AG10803 (cell line): Measurements from ENCODE around the gene NLRP11.

Experiments used
- DNase-seq: peaks from one replicate; pipeline ENCODE4 v3.0.0; 2010; ENCODE audit warnings: low read depth
- H3K4me3 ChIP-seq: 2 replicates; pipeline ENCODE4 v1.5.1; 2011; ENCODE audit warnings: mild to moderate bottlenecking, low read length, control low read depth
- TF ChIP-seq, protein P1 (sequence below): conservative IDR thresholded peaks from 2 replicates; pipeline ENCODE4 v1.5.1; 2011; ENCODE audit warnings: mild to moderate bottlenecking, low read length, control low read depth, inconsistent platforms

The NLRP11 gene

DNA sequence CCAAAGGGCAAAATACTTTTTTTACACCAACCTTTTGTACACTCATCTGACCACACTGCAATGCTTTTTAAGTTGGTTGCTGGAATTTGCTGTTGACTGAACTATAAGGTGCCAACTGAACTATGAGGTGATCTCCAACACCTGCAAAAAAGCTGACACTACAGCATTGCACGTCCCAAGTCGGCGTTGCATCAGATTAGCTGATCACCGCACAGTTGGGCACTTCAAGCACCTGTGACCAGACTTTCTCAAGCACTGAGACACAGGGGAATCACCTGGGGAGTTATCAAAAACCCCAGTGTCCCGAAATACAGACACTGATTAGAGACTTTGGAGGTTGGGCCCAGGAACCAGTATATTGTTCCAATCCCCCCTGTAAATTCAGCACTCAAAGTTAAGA is 1.1 kb downstream of the NLRP11 start:
- TF ChIP-seq, protein P1, sequence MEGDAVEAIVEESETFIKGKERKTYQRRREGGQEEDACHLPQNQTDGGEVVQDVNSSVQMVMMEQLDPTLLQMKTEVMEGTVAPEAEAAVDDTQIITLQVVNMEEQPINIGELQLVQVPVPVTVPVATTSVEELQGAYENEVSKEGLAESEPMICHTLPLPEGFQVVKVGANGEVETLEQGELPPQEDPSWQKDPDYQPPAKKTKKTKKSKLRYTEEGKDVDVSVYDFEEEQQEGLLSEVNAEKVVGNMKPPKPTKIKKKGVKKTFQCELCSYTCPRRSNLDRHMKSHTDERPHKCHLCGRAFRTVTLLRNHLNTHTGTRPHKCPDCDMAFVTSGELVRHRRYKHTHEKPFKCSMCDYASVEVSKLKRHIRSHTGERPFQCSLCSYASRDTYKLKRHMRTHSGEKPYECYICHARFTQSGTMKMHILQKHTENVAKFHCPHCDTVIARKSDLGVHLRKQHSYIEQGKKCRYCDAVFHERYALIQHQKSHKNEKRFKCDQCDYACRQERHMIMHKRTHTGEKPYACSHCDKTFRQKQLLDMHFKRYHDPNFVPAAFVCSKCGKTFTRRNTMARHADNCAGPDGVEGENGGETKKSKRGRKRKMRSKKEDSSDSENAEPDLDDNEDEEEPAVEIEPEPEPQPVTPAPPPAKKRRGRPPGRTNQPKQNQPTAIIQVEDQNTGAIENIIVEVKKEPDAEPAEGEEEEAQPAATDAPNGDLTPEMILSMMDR, result no peak
- no peak for DNase-seq
- H3K4me3 ChIP-seq, result no peak overlapping the region

DNA sequence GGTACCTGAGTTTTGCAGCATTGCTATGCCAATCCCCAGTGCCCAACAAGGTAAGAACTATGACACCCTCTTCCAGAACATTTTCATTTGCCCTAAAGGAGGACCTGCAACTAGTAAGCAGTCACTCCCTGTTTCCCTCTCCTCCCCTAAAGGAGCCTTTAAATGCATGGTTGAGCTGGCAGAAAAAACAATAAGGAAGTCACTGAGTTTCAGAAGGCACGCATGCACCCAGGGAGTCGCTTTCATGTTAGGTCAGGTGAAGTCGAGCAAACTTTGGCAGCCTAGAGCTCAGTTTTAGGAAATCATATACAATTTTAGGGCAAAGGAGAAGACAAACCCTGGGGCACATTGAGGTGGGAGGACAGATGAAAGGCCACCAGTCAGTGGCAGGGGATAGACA is 11.8 kb downstream of the NLRP11 start:
- H3K4me3 ChIP-seq, result no peak overlapping the region
- no peak for DNase-seq
- TF ChIP-seq, protein P1, result no peak

DNA sequence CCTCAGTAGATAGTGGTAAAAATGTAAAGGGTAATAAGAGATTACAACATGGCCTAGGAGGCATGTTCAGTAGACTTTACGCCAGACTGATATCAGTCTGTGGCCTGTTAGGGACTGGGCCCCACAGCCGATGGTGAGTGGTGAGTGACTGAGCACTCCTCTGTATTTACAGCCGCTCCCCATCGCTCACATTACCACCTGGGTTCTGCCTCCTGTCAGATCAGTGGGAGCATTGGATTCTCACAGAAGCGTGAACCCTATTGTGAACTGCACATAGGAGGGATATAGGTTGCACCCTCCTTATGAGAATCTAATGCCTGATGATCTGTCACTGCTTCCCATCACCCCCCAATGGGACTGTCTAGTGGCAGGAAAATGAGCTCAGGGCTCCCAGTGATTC is 17.9 kb downstream of the NLRP11 start:
- DNase-seq, result no peak
- H3K4me3 ChIP-seq, result no peak overlapping the region
- TF ChIP-seq, protein P1, result no peak

DNA sequence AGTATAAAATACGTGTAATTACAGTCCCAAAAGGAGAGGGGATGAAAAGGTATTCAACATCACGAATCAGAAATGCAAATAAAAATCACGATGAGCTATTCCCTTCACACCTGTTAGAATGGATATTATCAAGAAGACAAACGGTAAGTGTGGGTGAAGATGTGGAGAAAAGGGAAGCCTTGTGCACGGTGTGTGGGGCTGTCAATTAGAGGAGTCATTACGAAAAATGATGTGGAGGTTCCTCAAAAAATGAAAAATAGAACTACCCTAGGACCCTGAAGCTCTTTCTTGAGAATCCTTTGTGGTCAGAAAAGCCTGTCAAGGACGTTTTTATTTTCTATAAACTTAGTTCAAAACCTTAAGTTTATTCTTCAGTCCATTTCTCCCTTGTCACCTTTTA is 19.4 kb downstream of the NLRP11 start:
- TF ChIP-seq, protein P1, result no peak
- no peak overlapping the region for H3K4me3 ChIP-seq

DNA sequence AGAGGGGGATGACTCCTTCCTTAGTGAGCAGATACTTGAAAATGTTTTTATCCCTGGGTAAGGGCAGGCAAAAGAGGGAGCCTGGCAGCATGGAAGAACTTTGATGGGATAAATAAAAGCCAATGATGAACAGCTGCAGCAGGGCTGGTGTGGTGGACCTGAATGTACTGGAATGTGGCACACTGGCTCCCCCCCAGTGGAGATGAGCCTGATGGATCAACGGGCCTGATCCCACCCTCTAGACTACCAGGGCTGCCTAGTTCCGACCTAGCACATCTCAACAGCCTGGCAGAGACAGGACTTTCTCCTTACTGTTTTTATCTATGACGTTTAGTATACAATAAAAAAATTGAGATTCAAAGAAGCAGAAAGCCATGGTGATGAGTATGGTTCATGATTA is 20.5 kb downstream of the NLRP11 start:
- TF ChIP-seq, protein P1, result no peak
- DNase-seq, result no peak
- no peak overlapping the region for H3K4me3 ChIP-seq

More for the DNA sequence above, 19.4 kb downstream of the NLRP11 start:
- no peak for DNase-seq

DNA sequence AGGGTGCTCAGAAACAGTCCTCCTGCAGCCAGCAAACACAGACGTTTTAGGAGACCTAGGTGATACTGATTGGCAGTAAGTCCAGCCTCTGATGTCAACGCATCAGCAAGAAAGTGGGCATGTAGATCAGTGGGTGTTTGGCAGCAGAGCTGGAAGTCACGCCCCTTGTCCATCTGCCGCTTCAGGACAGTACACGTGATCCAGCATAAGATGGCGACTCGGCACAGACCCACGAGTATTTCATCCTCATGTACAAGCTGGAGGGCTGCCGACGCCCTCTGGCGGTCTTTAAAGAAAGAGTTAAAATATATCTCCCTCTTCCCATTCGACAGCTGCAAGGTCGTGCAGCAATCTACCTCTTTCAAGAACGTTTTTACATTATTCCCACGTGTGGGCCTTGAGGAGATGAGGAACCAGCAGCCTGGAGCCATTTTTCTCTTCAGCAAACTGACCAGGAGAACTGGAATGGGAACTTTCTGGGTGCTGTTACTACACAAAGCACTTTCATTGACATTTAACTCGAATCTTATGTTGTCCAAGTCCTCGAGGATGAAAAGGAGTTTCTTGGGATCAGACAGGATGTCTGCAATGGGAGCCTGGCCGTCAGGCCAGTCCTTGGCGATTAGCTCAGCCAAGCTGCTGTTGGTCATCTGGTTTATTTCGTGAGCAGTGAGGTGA is 22.3 kb downstream of the NLRP11 start:
- peak; percentile 30 for DNase-seq
- no peak overlapping the region for H3K4me3 ChIP-seq
- TF ChIP-seq, protein P1, result no peak

DNA sequence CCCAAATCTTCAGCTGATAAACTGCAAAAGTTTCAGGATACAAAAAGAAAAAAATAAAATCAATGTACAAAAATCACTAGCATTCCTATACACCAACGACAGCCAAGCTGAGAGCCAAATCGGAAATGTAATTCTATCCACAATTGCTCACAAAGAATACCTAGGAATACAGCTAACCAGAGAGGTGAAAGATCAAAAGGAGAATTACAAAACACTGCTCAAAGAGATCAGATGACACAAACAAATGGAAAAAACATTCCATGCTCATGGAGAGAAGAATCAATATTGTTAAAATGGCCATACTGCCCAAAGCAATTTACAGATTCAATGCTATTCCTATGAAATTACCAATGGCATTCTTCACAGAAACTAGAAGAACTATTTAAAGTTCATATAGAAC is 29.5 kb downstream of the NLRP11 start:
- no peak overlapping the region for H3K4me3 ChIP-seq
- no peak for DNase-seq
- TF ChIP-seq, protein P1, result no peak
